OCI-LY3 (cell line): ENCODE measurements around the gene SFXN5.

Source experiments
- EZH2phosphoT487 ChIP-seq: fragments of 200-600 bp; shearing (Covaris generic); IDR thresholded peaks from 2 replicates; pipeline ENCODE4 v1.6.1; 2018; ENCODE audit warnings: antibody characterized with exemption, mixed run types, low read depth
- TF ChIP-seq, protein P1 (sequence below): fragments of 200-600, 300-600 bp; sonication (generic); IDR thresholded peaks from 2 replicates; pipeline ENCODE4 v1.5.1; 2014; ENCODE audit warnings: antibody characterized with exemption, low read length, low read depth

DNA sequence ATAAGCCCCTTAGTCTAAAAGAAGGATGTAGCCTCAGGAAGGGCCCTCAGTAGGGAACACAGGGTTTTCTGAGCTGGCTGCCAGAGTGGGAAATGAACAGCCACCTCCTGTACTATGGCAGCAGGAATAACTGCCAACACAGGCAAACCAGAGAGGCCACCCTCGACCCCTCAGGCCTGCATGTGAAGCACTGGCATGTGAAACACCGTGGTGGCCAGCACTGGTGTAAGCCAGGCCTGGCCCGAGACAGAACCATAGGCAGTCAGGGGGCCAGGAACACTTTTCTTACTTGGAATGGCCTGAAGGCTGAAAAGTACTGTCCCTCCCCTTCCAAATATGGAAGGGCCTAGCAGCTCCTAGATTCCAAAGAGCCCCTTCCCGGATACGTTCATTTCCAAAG is 28.2 kb downstream of the SFXN5 start:
- TF ChIP-seq, protein P1, sequence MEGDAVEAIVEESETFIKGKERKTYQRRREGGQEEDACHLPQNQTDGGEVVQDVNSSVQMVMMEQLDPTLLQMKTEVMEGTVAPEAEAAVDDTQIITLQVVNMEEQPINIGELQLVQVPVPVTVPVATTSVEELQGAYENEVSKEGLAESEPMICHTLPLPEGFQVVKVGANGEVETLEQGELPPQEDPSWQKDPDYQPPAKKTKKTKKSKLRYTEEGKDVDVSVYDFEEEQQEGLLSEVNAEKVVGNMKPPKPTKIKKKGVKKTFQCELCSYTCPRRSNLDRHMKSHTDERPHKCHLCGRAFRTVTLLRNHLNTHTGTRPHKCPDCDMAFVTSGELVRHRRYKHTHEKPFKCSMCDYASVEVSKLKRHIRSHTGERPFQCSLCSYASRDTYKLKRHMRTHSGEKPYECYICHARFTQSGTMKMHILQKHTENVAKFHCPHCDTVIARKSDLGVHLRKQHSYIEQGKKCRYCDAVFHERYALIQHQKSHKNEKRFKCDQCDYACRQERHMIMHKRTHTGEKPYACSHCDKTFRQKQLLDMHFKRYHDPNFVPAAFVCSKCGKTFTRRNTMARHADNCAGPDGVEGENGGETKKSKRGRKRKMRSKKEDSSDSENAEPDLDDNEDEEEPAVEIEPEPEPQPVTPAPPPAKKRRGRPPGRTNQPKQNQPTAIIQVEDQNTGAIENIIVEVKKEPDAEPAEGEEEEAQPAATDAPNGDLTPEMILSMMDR = no peak
- no peak for TF ChIP-seq EZH2phosphoT487
